BJ (cell line): ENCODE measurements around the gene NMUR1. TPM values are rescaled to one million over a fixed set of nuclear protein-coding genes. Genes with fewer than 3 reads are reported as not detected.
A peak's percentile ranks its signal among the peaks of the same experiment; 100 is the strongest.

Experiments used
- CTCF ChIA-PET: fragments of 350-600 bp; formaldehyde crosslinking; extraction: SDS; loops from one replicate; lab custom pipeline; 2021; ENCODE audit warnings: antibody characterized with exemption, inconsistent platforms; lab: Yijun Ruan, JAX
- POLR2A ChIA-PET: fragments of 300-600 bp; sonication (Branson Sonifier 250); formaldehyde crosslinking; extraction: SDS; loops from one replicate; lab custom pipeline; 2021; ENCODE audit warnings: antibody characterized with exemption; lab: Charles Lee
- DNase-seq: peaks from one replicate; pipeline ENCODE4 v3.0.0-alpha.2; 2011; ENCODE audit warnings: low read depth
- H3K27me3 ChIP-seq: 2 replicates; pipeline ENCODE4 v1.6.0; 2011; ENCODE audit warnings: low read length; ENCODE audit not compliant: control insufficient read depth, insufficient read depth
- H3K36me3 ChIP-seq: 2 replicates; pipeline ENCODE4 v1.5.1; 2011; ENCODE audit warnings: low read length; ENCODE audit not compliant: control insufficient read depth, insufficient read depth
- H3K4me3 ChIP-seq: 2 replicates; pipeline ENCODE4 v1.5.1; 2011; ENCODE audit warnings: low read depth, mild to moderate bottlenecking, control low read depth, low read length
- polyA plus RNA-seq: library from polyadenylated mRNA; depleted of rRNA; stranded (reverse); fragments of >200 nt; gene quantifications from 2 replicates; pipeline ENCODE4 v1.2.3, GENCODE V29; 2011
- TF ChIP-seq, protein P1 (sequence below): IDR thresholded peaks from 2 replicates; pipeline ENCODE4 v1.5.1; 2011; ENCODE audit warnings: low read depth, mild to moderate bottlenecking, control low read depth, inconsistent platforms, low read length, moderate library complexity; ENCODE audit not compliant: insufficient read depth

Gene NMUR1
- polyA plus RNA-seq, 1 experiment, result not detected

DNA sequence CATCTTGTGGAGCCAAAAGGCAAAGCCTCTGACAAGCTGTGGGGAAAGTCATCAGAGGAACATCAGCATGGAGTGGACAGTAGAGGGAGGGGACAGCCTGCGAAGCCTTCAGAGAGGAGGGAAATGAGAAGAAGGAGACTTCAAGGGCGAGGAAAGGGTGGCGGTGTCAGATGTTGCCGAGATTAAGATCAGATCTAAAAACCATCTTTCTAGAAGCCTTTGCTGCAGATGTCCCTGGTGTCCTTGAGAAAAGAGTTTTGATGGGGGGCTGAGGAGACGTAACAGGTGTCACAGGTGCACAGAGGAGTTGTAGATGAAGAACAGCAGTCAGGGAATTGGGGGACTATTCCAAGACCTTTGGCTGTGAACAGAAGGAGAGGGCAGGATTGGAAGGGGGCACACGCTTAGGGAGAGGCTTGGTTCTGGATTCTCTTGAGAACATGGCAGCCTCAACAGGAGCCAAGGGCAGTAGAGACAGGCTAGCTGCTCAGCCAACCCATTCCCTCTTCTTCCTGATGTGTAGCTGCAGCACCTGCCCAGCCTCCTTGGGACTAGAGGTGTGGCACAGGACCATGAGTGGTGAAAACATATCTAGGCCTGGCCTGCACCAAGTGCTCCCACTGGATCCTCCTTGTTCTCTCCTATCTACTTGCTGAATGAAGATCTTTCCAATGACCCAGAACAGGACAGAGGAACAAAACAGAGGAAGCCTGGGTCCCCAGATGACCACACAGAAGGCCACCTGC is 43.2 kb downstream of the NMUR1 start:
- ChIA-PET CTCF (interaction anchor here (0.7 to 1.4 kb wide), 2 partner anchors 9 to 68 kb away, joined by 3 read pairs; no protein-coding TSS in a partner anchor), POLR2A (no interaction called here)
- no peaks in the 10 kb centered on the region for H3K36me3 ChIP-seq
- no peak overlapping the region for H3K4me3 ChIP-seq
- no peak for DNase-seq
- no peaks in the 10 kb centered on the region for H3K27me3 ChIP-seq
- TF ChIP-seq, protein P1, sequence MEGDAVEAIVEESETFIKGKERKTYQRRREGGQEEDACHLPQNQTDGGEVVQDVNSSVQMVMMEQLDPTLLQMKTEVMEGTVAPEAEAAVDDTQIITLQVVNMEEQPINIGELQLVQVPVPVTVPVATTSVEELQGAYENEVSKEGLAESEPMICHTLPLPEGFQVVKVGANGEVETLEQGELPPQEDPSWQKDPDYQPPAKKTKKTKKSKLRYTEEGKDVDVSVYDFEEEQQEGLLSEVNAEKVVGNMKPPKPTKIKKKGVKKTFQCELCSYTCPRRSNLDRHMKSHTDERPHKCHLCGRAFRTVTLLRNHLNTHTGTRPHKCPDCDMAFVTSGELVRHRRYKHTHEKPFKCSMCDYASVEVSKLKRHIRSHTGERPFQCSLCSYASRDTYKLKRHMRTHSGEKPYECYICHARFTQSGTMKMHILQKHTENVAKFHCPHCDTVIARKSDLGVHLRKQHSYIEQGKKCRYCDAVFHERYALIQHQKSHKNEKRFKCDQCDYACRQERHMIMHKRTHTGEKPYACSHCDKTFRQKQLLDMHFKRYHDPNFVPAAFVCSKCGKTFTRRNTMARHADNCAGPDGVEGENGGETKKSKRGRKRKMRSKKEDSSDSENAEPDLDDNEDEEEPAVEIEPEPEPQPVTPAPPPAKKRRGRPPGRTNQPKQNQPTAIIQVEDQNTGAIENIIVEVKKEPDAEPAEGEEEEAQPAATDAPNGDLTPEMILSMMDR, result no peak

- no peak for DNase-seq
- peak overlapping the region; percentile 10 for H3K4me3 ChIP-seq
- TF ChIP-seq, protein P1, result no peak
These were observed 46.6 kb downstream of the NMUR1 start for GRCh38 chr2:231483398-231484329.

DNA sequence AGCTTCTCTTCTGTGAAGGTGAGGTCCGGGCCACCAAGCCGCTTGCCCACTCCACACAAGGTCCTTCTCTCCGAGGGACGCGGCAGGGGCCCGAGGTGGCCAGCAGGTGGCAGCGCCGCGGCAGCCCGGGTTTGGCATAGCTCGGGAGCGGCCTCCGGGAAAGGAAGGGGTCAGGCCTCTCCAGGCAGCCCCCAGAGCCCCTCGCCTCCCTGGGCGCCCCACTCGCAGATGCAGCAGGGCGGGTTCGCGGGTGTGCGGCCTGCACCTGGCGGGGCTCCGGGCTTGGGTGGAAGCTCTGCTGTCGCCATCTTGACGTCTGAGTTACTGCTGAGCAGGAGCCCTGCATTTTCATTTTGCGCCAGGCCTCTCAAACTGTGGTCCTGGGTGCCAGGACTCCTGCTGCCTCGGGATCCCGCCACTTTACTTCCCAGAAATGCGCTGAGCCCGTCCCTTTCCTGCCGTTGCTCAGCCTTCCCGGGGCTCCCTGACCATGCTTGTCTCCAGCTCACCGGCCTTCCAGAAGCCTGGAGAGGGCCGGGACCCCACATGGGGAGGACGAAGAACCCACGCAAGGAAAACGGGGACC is 47.3 kb downstream of the NMUR1 start:
- CTCF ChIA-PET, result interaction anchor here (0.8 to 4.0 kb wide), 19 partner anchors 9 to 119 kb away, joined by 3 to 52 read pairs (median 5); partner anchors contain the start of gene NCL
- POLR2A ChIA-PET, result interaction anchor here (0.6 kb wide), 1 partner anchor 11 kb away, joined by 4 read pairs; no protein-coding TSS in a partner anchor
- peak overlapping the region; percentile 10 for H3K4me3 ChIP-seq
- no peak for DNase-seq
- H3K36me3 ChIP-seq, result no peaks in the 10 kb centered on the region
- H3K27me3 ChIP-seq, result no peaks in the 10 kb centered on the region
- TF ChIP-seq, protein P1, result peak; percentile 95

More at GRCh38 chr2:231483398-231484329, 46.6 kb downstream of the NMUR1 start:
- Histone ChIP-seq H3K27me3 (no peaks in the 10 kb centered on the region), H3K36me3 (no peaks in the 10 kb centered on the region)
- ChIA-PET CTCF (interaction anchor here (0.8 to 4.0 kb wide), 19 partner anchors 8 to 119 kb away, joined by 3 to 52 read pairs (median 5); partner anchors contain the start of gene NCL), POLR2A (no interaction called here)

DNA sequence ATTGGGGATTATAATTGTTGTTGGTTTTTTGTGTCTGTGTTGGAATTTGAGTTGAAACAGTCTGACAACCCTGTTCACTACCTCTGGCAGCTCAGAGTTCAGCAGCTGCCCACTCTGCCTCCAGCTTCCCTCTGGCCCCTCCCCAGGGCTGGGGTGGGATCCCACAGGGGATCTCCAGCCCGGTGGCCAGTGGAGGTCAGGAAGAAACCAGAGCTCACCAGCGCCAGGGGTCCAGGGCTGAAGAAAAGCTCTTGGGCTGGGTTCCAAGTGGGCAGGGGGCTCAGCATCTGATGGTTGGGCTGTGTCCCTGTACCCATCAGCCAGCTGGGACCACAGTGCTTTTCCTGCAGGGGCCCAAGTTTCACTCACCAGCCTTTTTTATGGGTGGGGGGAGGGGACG is 49.5 kb downstream of the NMUR1 start:
- CTCF ChIA-PET, result interaction anchor here (0.6 to 4.0 kb wide), 7 partner anchors 11 to 1437 kb away, joined by 3 to 52 read pairs (median 4); no protein-coding TSS in a partner anchor
- Histone ChIP-seq H3K27me3 (no peaks in the 10 kb centered on the region), H3K4me3 (no peak overlapping the region), H3K36me3 (no peaks in the 10 kb centered on the region)
- DNase-seq, result no peak
- TF ChIP-seq, protein P1, result no peak
- POLR2A ChIA-PET, result interaction anchor here (0.6 kb wide), 1 partner anchor 16 kb away, joined by 7 read pairs; the partner anchor contains the start of gene NCL
